LHCN-M2 (cell line): ENCODE measurements around the gene MYH9. TPM values are rescaled to one million over a fixed set of nuclear protein-coding genes. Genes with fewer than 3 reads are reported as not detected.
A peak's percentile ranks its signal among the peaks of the same experiment; 100 is the strongest.

Experiments
- DNase-seq: peaks from one replicate; pipeline ENCODE4 v3.0.0-alpha.2; 2012; ENCODE audit warnings: low read depth
- total RNA-seq: library from RNA; depleted of rRNA; stranded (reverse); fragments of >200 nt; gene quantifications from 2 replicates; pipeline ENCODE4 v1.2.3, GENCODE V29; 2014

MYH9 gene
- total RNA-seq, 1 experiment from 2014 or later: 492 TPM

GRCh38 chr22:36369004-36369921 is 18.5 kb downstream of the MYH9 start:
- DNase-seq: no peak

- DNase-seq: peak; percentile 88
Observed at GRCh38 chr22:36368359-36368983, 19.3 kb downstream of the MYH9 start.

- DNase-seq: no peak
Observed at GRCh38 chr22:36367479-36367878, 20.3 kb downstream of the MYH9 start.

DNA sequence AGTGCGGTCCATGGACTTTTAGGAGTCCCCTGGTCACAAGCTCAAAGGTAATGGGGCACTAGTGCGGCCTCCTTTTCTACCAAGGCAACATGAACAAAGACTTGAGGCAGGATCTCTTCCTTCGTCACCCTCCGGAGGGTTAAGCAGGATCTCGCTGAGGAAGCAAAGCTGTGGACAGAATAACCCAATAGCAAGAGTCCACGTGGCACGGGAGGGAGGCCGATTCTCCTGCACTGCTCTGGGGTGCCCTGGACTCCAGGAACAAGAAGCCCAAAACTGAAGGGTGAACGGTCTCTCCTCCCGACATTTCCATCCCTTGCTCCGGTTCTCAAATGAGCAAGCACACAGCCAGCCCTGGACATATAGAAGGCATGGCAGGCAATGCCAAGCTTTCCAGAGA is 20.7 kb downstream of the MYH9 start:
- no peak for DNase-seq

DNA sequence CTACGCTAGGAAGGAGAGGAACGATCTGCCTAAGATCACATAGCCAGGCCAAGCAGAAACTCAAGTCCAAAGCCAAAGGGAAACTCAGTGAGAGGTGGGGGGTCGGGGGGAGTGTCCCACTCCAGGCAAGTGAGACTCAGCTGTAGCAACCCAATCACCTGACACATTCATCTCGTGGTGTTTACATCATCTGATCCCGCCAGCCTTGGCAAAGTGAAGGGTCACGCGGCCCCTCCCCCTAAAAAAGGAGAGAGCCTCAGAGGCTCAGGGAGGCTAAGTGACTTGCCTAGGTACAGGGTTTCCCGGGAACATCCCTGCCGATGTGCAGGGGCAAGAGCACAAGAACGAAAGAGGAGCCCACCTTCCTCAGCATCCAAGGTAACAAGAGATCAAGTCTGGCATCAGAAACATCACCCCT is 21.5 kb downstream of the MYH9 start:
- no peak for DNase-seq

DNA sequence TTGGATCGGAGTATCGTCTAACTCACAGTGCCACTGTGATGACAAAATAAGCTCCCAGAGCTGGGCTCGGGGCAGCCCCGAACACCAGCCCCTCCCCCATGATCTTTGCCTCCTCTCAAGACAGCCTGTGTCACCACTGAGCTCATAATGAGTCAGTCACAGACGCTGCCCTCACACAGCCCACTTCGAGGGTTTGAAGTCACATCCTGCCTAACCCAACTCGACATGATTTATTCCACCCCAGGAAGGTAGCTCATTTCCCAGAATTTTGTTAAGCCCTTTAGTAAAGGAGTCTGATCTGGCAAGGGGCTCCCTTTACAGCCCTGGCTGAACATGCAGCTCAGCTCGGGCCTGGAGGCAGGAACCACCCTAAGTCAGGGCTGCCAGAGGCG is 22.8 kb downstream of the MYH9 start:
- DNase-seq: peak; percentile 98

DNA sequence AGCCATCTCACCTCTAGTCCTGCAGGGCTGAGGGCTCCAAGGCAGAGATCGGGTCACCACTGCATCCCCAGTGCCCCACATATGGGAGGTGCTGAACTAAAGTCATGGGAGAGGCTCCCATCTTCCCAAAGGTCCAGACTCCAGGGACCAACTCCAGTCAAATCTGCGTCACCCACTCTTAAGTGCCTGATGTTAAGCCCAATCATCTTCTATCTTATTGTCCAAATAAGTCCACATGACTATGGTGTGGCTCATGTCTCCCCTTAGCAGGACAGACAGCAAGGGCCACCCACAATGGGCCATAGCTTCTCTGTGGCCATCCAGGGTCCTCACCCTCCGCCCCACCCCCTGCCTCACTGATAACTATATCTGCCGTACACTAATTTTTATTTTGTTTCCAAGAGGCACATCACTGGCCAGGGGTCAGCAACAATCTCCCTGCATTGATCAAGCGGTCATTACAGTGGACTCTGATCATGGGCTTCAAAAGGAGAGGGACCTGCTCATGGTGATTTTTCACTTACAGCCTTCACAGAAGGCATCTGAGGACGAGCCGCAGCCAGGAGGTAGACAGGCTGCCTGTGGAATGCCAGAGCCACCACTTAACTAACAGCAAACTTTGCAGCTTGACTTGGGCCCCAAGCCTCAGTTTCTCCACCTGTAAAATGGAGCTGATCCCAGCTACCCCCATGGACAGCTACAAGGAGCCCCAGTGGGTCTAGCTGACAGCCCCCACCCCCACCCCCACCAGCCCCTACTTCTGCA is 23.3 kb downstream of the MYH9 start:
- DNase-seq: no peak

- no peak for DNase-seq
Observed at GRCh38 chr22:36363349-36363981, 24.3 kb downstream of the MYH9 start.

DNA sequence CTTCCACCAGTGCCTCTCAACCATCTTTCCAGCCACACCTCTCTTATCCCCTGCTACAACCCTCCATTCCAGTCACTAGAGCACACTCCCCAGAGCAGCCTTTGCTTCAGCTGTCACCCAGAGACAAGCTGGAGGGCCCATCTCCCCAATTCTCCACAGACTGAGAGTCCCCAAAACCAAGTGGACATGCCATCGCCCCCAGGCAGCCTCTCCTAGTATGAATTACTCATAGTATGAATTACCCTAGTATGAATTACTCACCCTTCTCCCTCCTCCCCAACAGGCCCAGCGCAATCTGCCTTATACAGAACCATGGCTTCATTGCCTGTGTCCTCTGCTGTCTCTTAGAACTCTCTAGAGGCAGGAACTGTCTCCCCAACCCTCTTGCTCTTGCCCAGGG is 24.8 kb downstream of the MYH9 start:
- DNase-seq: peak; percentile 52

GRCh38 chr22:36362075-36362474 is 25.7 kb downstream of the MYH9 start:
- DNase-seq: no peak

- no peak for DNase-seq
Observed at GRCh38 chr22:36360871-36361383, 26.8 kb downstream of the MYH9 start.

GRCh38 chr22:36360011-36360410 is 27.8 kb downstream of the MYH9 start:
- DNase-seq: no peak

GRCh38 chr22:36359470-36359996 is 28.2 kb downstream of the MYH9 start:
- no peak for DNase-seq

- no peak for DNase-seq
Observed at GRCh38 chr22:36358533-36359469, 29.0 kb downstream of the MYH9 start.

DNA sequence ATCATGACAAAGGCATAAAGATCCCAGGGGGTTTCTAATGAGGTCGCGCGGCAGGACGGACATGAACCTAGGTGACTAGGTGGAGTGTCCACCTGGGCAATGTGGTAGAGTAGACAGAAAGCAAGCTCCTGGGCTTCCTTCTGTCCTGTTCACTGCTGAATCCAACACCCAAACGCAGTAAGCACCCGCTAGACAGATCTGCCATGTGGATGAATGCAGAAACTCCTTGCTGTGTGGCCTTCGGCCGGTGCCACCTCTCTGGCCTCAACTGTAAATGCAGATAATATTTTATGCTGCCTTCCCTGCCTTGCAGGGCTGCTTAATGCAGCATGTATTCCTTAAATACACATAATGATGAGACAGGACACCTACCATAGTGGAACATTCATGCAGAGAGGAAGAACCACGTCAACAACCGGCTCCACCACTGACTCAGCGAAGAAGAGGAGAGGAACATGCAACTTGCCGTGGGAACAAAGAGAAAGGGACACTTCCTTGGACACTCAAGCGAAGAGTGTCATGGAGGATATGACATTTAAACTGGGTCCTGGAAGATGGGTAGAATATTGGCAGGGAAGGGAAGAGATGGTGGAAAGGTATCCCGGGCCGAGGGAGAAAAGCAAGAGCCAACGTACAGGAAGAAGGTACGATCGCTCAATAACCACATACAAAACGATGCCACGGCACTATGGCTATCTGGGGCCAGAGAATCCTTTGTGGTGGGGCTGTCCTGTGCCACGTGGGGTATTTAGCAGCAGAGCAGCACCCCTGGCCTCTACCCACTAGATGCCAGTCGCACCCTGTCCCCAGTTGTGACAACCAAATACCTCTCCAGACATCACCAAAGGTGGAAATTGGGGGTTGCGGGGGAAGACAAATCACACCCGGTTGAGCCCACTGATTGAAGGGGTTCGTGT is 30.8 kb downstream of the MYH9 start:
- no peak for DNase-seq

DNA sequence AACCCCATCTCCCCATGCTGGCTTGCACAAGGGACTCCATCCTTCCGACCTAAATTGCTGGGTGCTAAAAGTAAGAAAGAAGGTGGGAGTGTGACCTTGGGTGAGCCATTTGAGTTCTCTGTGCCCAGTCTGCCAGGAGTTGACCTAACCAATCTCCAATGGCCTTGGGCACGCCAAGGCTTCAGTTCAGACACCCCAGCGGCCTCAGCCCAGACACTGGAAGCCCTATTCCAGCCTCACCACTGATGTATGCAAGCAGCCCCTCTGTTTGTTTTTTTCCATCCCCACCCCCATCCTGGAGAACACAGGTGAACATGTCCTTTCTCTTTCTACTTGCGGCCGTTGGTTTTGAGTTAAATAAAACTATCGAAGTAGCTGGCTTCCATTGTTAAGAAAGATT is 31.9 kb downstream of the MYH9 start:
- no peak for DNase-seq

DNA sequence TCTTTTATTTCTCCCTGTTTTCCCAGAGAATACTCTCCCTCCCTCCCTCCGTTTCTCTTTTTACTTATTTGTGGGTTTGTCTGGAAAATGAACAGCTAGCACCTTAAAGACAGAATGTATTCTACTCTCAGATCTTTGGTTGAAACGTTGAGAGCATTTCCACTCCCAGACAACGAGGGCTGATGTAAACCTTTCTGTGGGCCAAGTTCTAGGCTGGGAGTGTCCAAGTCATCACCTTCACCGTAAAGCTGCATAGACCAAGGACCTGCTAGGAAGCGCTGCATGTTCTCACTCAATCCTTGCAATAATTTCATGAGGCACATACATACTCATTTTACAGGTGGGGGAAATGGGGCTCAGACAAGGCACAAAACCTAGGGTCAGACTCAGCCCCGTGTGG is 32.4 kb downstream of the MYH9 start:
- DNase-seq: no peak

DNA sequence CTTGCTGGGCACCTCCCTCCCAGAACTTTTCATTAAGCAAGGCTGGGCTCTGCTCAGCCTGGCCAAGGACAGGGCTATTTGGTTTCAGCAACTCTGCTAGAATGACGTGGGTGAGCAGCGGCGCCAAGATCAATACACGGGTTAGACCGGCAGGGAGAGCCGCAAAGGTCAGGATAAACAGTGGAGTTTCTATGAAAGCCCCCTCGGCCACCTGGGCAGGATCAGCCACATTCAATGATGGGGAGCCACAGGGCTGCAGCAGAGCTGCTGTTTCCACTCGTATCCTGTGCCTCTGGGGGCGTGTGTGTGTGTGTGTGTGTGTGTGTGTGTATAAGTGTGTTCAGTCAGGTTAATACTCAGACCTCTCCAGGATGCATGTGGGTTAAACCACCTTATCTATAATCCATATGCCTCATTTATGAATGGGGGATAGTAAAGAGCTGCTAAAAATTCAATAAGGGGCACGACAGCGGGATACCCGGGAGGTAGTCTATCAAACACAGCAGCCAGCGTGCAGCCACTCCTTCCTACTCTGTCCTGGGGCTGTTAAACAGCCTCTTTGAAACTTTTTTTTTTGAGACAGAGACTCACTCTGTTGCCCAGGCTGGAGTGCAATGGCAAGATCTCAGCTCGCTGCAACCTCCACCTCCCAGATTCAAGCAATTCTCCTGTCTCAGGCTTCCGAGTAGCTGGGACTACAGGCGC is 34.8 kb downstream of the MYH9 start:
- peak; percentile 73 for DNase-seq
